ENCODE measurements around the gene NKAIN4. TPM values are rescaled to one million over a fixed set of nuclear protein-coding genes. Genes with fewer than 3 reads are reported as not detected.

The NKAIN4 gene
- total and polyA plus RNA-seq, 7 experiments from 2014 or later = not detected

GRCh38 chr20:63212792-63213191 lies 41.5 kb downstream of the NKAIN4 start:
- Histone ChIP-seq H3K4me1 (ENCODE audit: control insufficient read depth in 2 of 2, insufficient read depth in 2 of 2, low read length in 2 of 2) (peaks cover 10 to 42% of the 10 kb centered on the region in 2 donors), H3K36me3 (ENCODE audit: control insufficient read depth in 2 of 3, insufficient read depth in 3 of 3, low read length in 3 of 3) (peaks cover under 1 to 61% (median 22%) of the 10 kb centered on the region in 3 experiments), H3K27me3 (ENCODE audit: control insufficient read depth in 2 of 2, insufficient read depth in 2 of 2, low read length in 2 of 2) (no peaks in the 10 kb centered on the region), H3K9me3 (ENCODE audit: control insufficient read depth in 2 of 3, low read length in 3 of 3) (no peaks in the 10 kb centered on the region), H3K4me3 (ENCODE audit: low read length) (no peak overlapping the region), H3K27ac (ENCODE audit: low read depth, low read length) (no peak overlapping the region)
- H3K27ac Mint-ChIP-seq = peak overlapping the region in 2 of 9 donors; percentile 58 to 59
- peaks cover 7 to 44% (median 18%) of the 10 kb centered on the region in 5 donors for H3K36me3 Mint-ChIP-seq
- no peak for DNase-seq
- CTCF ChIA-PET = interaction anchor here (0.6 to 3.2 kb wide), 2 partner anchors 11 to 1203 kb away, joined by 3 to 20 read pairs; no protein-coding TSS in a partner anchor
- peak overlapping the region in 7 of 10 donors; percentile 1 to 93 (median 63) for H3K4me3 Mint-ChIP-seq
- H3K27me3 Mint-ChIP-seq = no peaks in the 10 kb centered on the region
- H3K9me3 Mint-ChIP-seq = no peaks in the 10 kb centered on the region
- peaks cover 49 to 79% (median 74%) of the 10 kb centered on the region in 7 donors for H3K4me1 Mint-ChIP-seq
- POLR2A ChIA-PET = no interaction called here
- intact Hi-C loops (cut with micrococcal nuclease) = loop anchor here in 1 of 2 donors (10.0 kb wide), 1 partner anchor 828 kb away; the partner anchor contains the start of gene RPS21
- ATAC-seq = no peak

- no peaks in the 10 kb centered on the region for H3K9me3 Mint-ChIP-seq
- ChIA-PET POLR2A (interaction anchor here (1.4 kb wide), 1 partner anchor 14 kb away, joined by 4 read pairs; no protein-coding TSS in a partner anchor), CTCF (interaction anchor here (0.6 to 3.2 kb wide), 2 partner anchors 11 to 199 kb away, joined by 3 to 20 read pairs; no protein-coding TSS in a partner anchor)
- intact Hi-C loops (cut with micrococcal nuclease) = loop anchor here in 1 of 2 donors (10.0 kb wide), 1 partner anchor 828 kb away; the partner anchor contains the start of gene RPS21
- H3K4me3 Mint-ChIP-seq = peak overlapping the region in 8 of 10 donors; percentile 4 to 69 (median 42)
- Histone ChIP-seq H3K27me3 (ENCODE audit: control insufficient read depth in 2 of 2, insufficient read depth in 2 of 2, low read length in 2 of 2) (no peaks in the 10 kb centered on the region), H3K4me3 (ENCODE audit: low read length) (no peak overlapping the region), H3K27ac (ENCODE audit: low read depth, low read length) (no peak overlapping the region), H3K9me3 (ENCODE audit: control insufficient read depth in 2 of 3, low read length in 3 of 3) (no peaks in the 10 kb centered on the region), H3K4me1 (ENCODE audit: control insufficient read depth in 2 of 2, insufficient read depth in 2 of 2, low read length in 2 of 2) (peaks cover 10 to 42% of the 10 kb centered on the region in 2 donors), H3K36me3 (ENCODE audit: control insufficient read depth in 2 of 3, insufficient read depth in 3 of 3, low read length in 3 of 3) (peaks cover 5 to 66% (median 22%) of the 10 kb centered on the region in 3 experiments)
- DNase-seq = no peak
- H3K27me3 Mint-ChIP-seq = no peaks in the 10 kb centered on the region
- no peak for ATAC-seq
- H3K27ac Mint-ChIP-seq = peak overlapping the region in 2 of 9 donors; percentile 59 to 68
- peaks cover 7 to 45% (median 19%) of the 10 kb centered on the region in 5 donors for H3K36me3 Mint-ChIP-seq
- peaks cover 49 to 83% (median 74%) of the 10 kb centered on the region in 7 donors for H3K4me1 Mint-ChIP-seq
Observed at GRCh38 chr20:63212393-63212730, 41.9 kb downstream of the NKAIN4 start.

DNA sequence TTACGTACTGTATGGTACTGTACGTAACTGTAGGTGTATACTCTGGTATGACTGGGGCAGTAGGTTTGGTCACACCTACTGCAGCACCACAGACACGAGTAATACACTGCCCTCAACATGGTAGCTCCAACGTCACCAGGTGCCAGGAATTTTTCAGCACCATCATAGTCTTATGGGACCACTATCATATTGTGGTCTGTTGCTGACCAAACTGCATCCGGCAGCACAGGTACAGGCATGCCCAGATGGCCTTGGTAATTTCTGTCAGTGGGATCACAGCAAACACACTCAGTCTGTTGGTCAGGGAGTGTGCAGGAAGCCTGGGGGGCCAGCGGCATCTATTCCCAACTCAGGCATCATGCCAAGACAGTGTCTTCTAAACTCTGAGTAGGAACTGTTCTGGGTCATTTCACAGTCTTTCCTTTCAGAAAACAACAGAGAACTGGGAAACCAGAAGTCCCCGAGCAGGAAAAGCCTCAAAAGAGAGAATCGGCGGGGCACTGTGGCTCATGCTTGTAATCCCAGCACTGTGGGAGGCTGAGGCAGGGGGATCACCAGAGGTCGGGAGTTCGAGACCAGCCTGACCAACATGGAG lies 44.2 kb downstream of the NKAIN4 start:
- peak overlapping the region in 1 of 9 donors; percentile 65 for H3K27ac Mint-ChIP-seq
- Histone ChIP-seq H3K4me3 (ENCODE audit: low read length) (no peak overlapping the region), H3K36me3 (ENCODE audit: control insufficient read depth in 2 of 3, insufficient read depth in 3 of 3, low read length in 3 of 3) (peaks cover 6 to 84% (median 22%) of the 10 kb centered on the region in 3 experiments), H3K9me3 (ENCODE audit: control insufficient read depth in 2 of 3, low read length in 3 of 3) (no peaks in the 10 kb centered on the region), H3K4me1 (ENCODE audit: control insufficient read depth in 2 of 2, insufficient read depth in 2 of 2, low read length in 2 of 2) (peaks cover 8 to 34% of the 10 kb centered on the region in 2 donors), H3K27ac (ENCODE audit: low read depth, low read length) (no peak overlapping the region), H3K27me3 (ENCODE audit: control insufficient read depth in 2 of 2, insufficient read depth in 2 of 2, low read length in 2 of 2) (no peaks in the 10 kb centered on the region)
- H3K9me3 Mint-ChIP-seq = no peaks in the 10 kb centered on the region
- H3K27me3 Mint-ChIP-seq = no peaks in the 10 kb centered on the region
- DNase-seq (no peak), ATAC-seq (no peak)
- H3K36me3 Mint-ChIP-seq = peaks cover 14 to 54% (median 22%) of the 10 kb centered on the region in 5 donors
- POLR2A ChIA-PET = no interaction called here
- CTCF ChIA-PET = interaction anchor here (2.5 kb wide), 1 partner anchor 13 kb away, joined by 9 read pairs; no protein-coding TSS in a partner anchor
- H3K4me3 Mint-ChIP-seq = no peak overlapping the region
- intact Hi-C loops (cut with micrococcal nuclease) = loop anchor here in 1 of 2 donors (10.0 kb wide), 1 partner anchor 825 kb away; the partner anchor contains the start of gene RPS21
- peaks cover 40 to 87% (median 70%) of the 10 kb centered on the region in 7 donors for H3K4me1 Mint-ChIP-seq

- H3K36me3 ChIP-seq (ENCODE audit: control insufficient read depth in 2 of 3, insufficient read depth in 3 of 3, low read length in 3 of 3) = peaks cover 8 to 93% (median 22%) of the 10 kb centered on the region in 3 experiments
- intact Hi-C loops (cut with micrococcal nuclease) = no loop called here
- peaks cover 0 to 18% of the 10 kb centered on the region in 2 donors for H3K4me1 ChIP-seq (ENCODE audit: control insufficient read depth in 2 of 2, insufficient read depth in 2 of 2, low read length in 2 of 2)
- no peak for ATAC-seq
- no peak overlapping the region for H3K27ac ChIP-seq (ENCODE audit: low read depth, low read length)
- H3K27ac Mint-ChIP-seq = no peak overlapping the region
- no peak overlapping the region for H3K4me3 ChIP-seq (ENCODE audit: low read length)
- no peaks in the 10 kb centered on the region for H3K9me3 Mint-ChIP-seq
- no peaks in the 10 kb centered on the region for H3K27me3 Mint-ChIP-seq
- ChIA-PET POLR2A (no interaction called here), CTCF (no interaction called here)
- H3K36me3 Mint-ChIP-seq = peaks cover 7 to 55% (median 13%) of the 10 kb centered on the region in 5 donors
- H3K4me1 Mint-ChIP-seq = peaks cover 24 to 71% (median 59%) of the 10 kb centered on the region in 7 donors
- DNase-seq = no peak
- H3K27me3 ChIP-seq (ENCODE audit: control insufficient read depth in 2 of 2, insufficient read depth in 2 of 2, low read length in 2 of 2) = no peaks in the 10 kb centered on the region
- no peak overlapping the region for H3K4me3 Mint-ChIP-seq
- no peaks in the 10 kb centered on the region for H3K9me3 ChIP-seq (ENCODE audit: control insufficient read depth in 2 of 3, low read length in 3 of 3)
Observed at GRCh38 chr20:63208346-63208909, 45.8 kb downstream of the NKAIN4 start.

DNA sequence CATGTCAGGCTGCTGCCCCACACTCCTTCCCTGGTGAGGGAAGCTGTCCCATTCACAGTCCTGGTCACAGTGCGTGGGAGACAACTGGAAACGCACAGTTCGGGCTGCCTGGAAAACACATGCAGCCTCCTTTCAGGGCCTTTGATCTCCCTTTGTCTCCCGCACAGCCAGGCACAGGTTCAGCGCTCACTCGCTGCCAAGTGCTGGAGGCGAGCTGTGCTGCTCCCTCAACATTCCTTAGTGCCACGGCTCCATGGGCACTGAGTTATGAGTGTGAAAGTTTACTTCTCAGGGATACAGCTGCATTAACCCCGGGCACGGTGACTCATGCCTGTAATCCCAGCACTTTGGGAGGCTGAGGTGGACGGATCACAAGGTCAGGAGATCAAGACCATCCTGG lies 47.4 kb downstream of the NKAIN4 start:
- H3K9me3 Mint-ChIP-seq = no peaks in the 10 kb centered on the region
- H3K27me3 Mint-ChIP-seq = no peaks in the 10 kb centered on the region
- H3K27ac Mint-ChIP-seq = no peak overlapping the region
- Histone ChIP-seq H3K36me3 (ENCODE audit: control insufficient read depth in 2 of 3, insufficient read depth in 3 of 3, low read length in 3 of 3) (peaks cover 15 to 93% (median 21%) of the 10 kb centered on the region in 3 experiments), H3K9me3 (ENCODE audit: control insufficient read depth in 2 of 3, low read length in 3 of 3) (no peaks in the 10 kb centered on the region), H3K27ac (ENCODE audit: low read depth, low read length) (no peak overlapping the region), H3K4me3 (ENCODE audit: low read length) (no peak overlapping the region), H3K4me1 (ENCODE audit: control insufficient read depth in 2 of 2, insufficient read depth in 2 of 2, low read length in 2 of 2) (peaks cover 0 to 7% of the 10 kb centered on the region in 2 donors), H3K27me3 (ENCODE audit: control insufficient read depth in 2 of 2, insufficient read depth in 2 of 2, low read length in 2 of 2) (no peaks in the 10 kb centered on the region)
- intact Hi-C loops (cut with micrococcal nuclease) = no loop called here
- no peak overlapping the region for H3K4me3 Mint-ChIP-seq
- DNase-seq (no peak), ATAC-seq (no peak)
- ChIA-PET CTCF (interaction anchor here (1.0 kb wide), 1 partner anchor 16 kb away, joined by 3 read pairs; no protein-coding TSS in a partner anchor), POLR2A (interaction anchor here (0.6 kb wide), 1 partner anchor 857 kb away, joined by 4 read pairs; no protein-coding TSS in a partner anchor)
- H3K4me1 Mint-ChIP-seq = peaks cover 11 to 57% (median 44%) of the 10 kb centered on the region in 7 donors
- H3K36me3 Mint-ChIP-seq = peaks cover 5 to 47% (median 8%) of the 10 kb centered on the region in 5 donors

DNA sequence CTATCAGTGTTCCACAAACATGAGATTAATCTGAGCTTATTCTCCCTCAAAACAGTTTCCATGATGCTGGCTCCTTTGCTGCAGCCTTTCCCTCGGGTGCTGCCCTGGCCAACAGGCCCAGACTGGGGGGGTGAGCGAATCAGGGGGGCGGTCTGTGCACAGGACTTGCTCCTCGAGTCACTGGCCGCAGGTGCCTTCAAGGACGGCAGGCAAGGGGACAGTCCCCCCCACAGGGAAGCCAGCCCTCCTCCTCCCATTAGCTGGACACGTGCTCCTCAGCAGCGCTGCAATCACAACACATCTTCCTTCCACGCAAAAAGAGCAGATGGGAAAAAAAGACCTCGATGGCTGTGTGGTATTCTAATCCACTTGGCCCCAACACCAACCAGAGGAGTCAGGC lies 48.4 kb downstream of the NKAIN4 start:
- Mint-ChIP-seq H3K36me3 (peaks cover 5 to 53% (median 7%) of the 10 kb centered on the region in 5 donors), H3K27me3 (no peaks in the 10 kb centered on the region), H3K9me3 (no peaks in the 10 kb centered on the region), H3K4me3 (no peak overlapping the region), H3K27ac (peak overlapping the region in 1 of 9 donors; percentile 70), H3K4me1 (peaks cover 7 to 57% (median 46%) of the 10 kb centered on the region in 7 donors)
- ATAC-seq (no peak), DNase-seq (no peak)
- Histone ChIP-seq H3K27me3 (ENCODE audit: control insufficient read depth in 2 of 2, insufficient read depth in 2 of 2, low read length in 2 of 2) (no peaks in the 10 kb centered on the region), H3K9me3 (ENCODE audit: control insufficient read depth in 2 of 3, low read length in 3 of 3) (no peaks in the 10 kb centered on the region), H3K36me3 (ENCODE audit: control insufficient read depth in 2 of 3, insufficient read depth in 3 of 3, low read length in 3 of 3) (peaks cover 11 to 94% (median 15%) of the 10 kb centered on the region in 3 experiments), H3K4me1 (ENCODE audit: control insufficient read depth in 2 of 2, insufficient read depth in 2 of 2, low read length in 2 of 2) (no peaks in the 10 kb centered on the region), H3K4me3 (ENCODE audit: low read length) (no peak overlapping the region), H3K27ac (ENCODE audit: low read depth, low read length) (no peak overlapping the region)
- intact Hi-C loops (cut with micrococcal nuclease) = no loop called here
- POLR2A ChIA-PET = interaction anchor here (0.7 kb wide), 1 partner anchor 546 kb away, joined by 3 read pairs; no protein-coding TSS in a partner anchor
- CTCF ChIA-PET = interaction anchor here (1.0 kb wide), 1 partner anchor 17 kb away, joined by 3 read pairs; no protein-coding TSS in a partner anchor
